GM12878 (cell line): ENCODE data around the gene DNAAF5. TPM values are rescaled to one million over a fixed set of nuclear protein-coding genes. Genes with fewer than 3 reads are reported as not detected.

Experiments used
- ATAC-seq: fragments of 200-7000 bp; cut with Tn5 transposase; 3 replicates; pipeline ENCODE4 v1.9.1; 2020; ENCODE audit warnings: mild to moderate bottlenecking, moderate library complexity
- BruUV-seq: library from RNA; stranded (reverse); fragments of 400-500 nt; replicated peaks from 2 replicates; lab custom pipeline; 2021; lab: Mats Ljungman, UMichigan
- CTCF ChIA-PET: fragments of 300-600 bp; sonication (Branson Sonifier 250); formaldehyde crosslinking; extraction: SDS; loops from one replicate; lab custom pipeline; 2021; ENCODE audit warnings: inconsistent platforms; lab: Yijun Ruan, JAX
- POLR2A ChIA-PET: fragments of 350-600 bp; formaldehyde crosslinking; extraction: SDS; loops from one replicate; lab custom pipeline; 2021; ENCODE audit warnings: inconsistent platforms; lab: Charles Lee
- RAD21 ChIA-PET: fragments of 300-600 bp; sonication (Branson Sonifier 250); formaldehyde crosslinking; loops from one replicate; lab custom pipeline; 2023; ENCODE audit warnings: antibody characterized with exemption; ENCODE audit not compliant: unreplicated experiment; lab: Charles Lee
- SMC1A ChIA-PET: fragments of 300-600 bp; sonication (Branson Sonifier 250); formaldehyde crosslinking; loops from one replicate; lab custom pipeline; 2023; ENCODE audit not compliant: unreplicated experiment, uncharacterized antibody; lab: Charles Lee
- DNase-seq: peaks from one replicate; pipeline ENCODE4 v3.0.0-alpha.2; 2011; ENCODE audit warnings: low read depth, low spot score
- FAIRE-seq: peaks from 3 replicates; lab custom pipeline; 2011; peaks lifted over from hg19 to GRCh38; lab: Jason Lieb, UNC
- H2AFZ ChIP-seq: 2 replicates; pipeline ENCODE4 v1.6.0; 2011; ENCODE audit warnings: low read depth, low read length, control low read depth; ENCODE audit not compliant: control insufficient read depth
- H3K27ac ChIP-seq: 2 replicates; pipeline ENCODE4 v1.5.1; 2011; ENCODE audit warnings: control low read depth; ENCODE audit not compliant: control insufficient read depth, insufficient read depth
- H3K27me3 ChIP-seq, 2 experiments: replicated peaks in 1 of 2; 2 replicates each; pipeline versions ENCODE4 v1.6.0 to v1.6.1; 2011; ENCODE audit warnings: low read length in 1 of 2; ENCODE audit not compliant: control insufficient read depth in 2 of 2, insufficient read depth in 2 of 2
- H3K36me3 ChIP-seq, 2 experiments: 2 replicates each; pipeline ENCODE4 v1.5.1; 2011; ENCODE audit warnings: low read length in 1 of 2; ENCODE audit not compliant: control insufficient read depth in 2 of 2, insufficient read depth in 2 of 2
- H3K4me1 ChIP-seq: 2 replicates; pipeline ENCODE4 v1.6.1; 2011; ENCODE audit warnings: mild to moderate bottlenecking, low read length, moderate library complexity, mixed read lengths; ENCODE audit not compliant: control insufficient read depth, insufficient read depth
- H3K4me2 ChIP-seq: 2 replicates; pipeline ENCODE4 v1.6.0; 2011; ENCODE audit warnings: control low read depth; ENCODE audit not compliant: control insufficient read depth, insufficient read depth
- H3K4me3 ChIP-seq: fragments of 200-600 bp; sonication (generic); 2 replicates; pipeline ENCODE4 v1.5.1; 2016
- H3K79me2 ChIP-seq: 2 replicates; pipeline ENCODE4 v1.6.0; 2011; ENCODE audit warnings: low read length; ENCODE audit not compliant: control insufficient read depth, insufficient read depth
- H3K9ac ChIP-seq: 2 replicates; pipeline ENCODE4 v1.8.0; 2011; ENCODE audit warnings: low read length, control low read depth, mixed read lengths; ENCODE audit not compliant: control insufficient read depth, insufficient read depth
- H3K9me3 ChIP-seq: replicated peaks from 3 replicates; pipeline ENCODE4 v1.5.1; 2011; ENCODE audit warnings: mild to moderate bottlenecking, low read length; ENCODE audit not compliant: control insufficient read depth, insufficient read depth
- H4K20me1 ChIP-seq: 2 replicates; pipeline ENCODE4 v1.6.0; 2011; ENCODE audit not compliant: control insufficient read depth, insufficient read depth
- BHLHE40 ChIP-seq, 2 experiments: fragments of 450-650 bp in 1 of 2; IDR thresholded peaks; 2 replicates each; pipeline ENCODE4 v1.6.1; 2011 to 2017; ENCODE audit warnings: low read depth in 2 of 2, borderline replicate concordance in 1 of 2, improper control_type of control experiment in 1 of 2, low read length in 1 of 2, mild to moderate bottlenecking in 1 of 2
- CHD4 ChIP-seq: fragments of 200-600 bp; sonication (generic); IDR thresholded peaks from 2 replicates; pipeline ENCODE4 v1.6.1; 2016; ENCODE audit warnings: mild to moderate bottlenecking
- HDAC2 ChIP-seq: fragments of 200-600 bp; sonication (generic); IDR thresholded peaks from 2 replicates; pipeline ENCODE4 v1.6.1; 2017
- HDAC6 ChIP-seq: fragments of 200-600 bp; sonication (generic); IDR thresholded peaks from one replicate; pipeline ENCODE4 v1.8.0; 2017; ENCODE audit warnings: antibody characterized with exemption; ENCODE audit not compliant: unreplicated experiment
- LARP7 ChIP-seq: fragments of 450-650 bp; IDR thresholded peaks from 2 replicates; pipeline ENCODE4 v1.6.1; 2017; ENCODE audit warnings: mild to moderate bottlenecking
- MTA2 ChIP-seq: fragments of 450-650 bp; IDR thresholded peaks from 2 replicates; pipeline ENCODE4 v1.6.1; 2016; ENCODE audit warnings: low read depth, mild to moderate bottlenecking, moderate library complexity
- NFYB ChIP-seq: IDR thresholded peaks from 2 replicates; pipeline ENCODE4 v1.6.1; 2011; ENCODE audit warnings: low read depth, mild to moderate bottlenecking, low read length, improper control_type of control experiment, moderate library complexity; ENCODE audit not compliant: insufficient read depth
- POLR2AphosphoS2 ChIP-seq: IDR thresholded peaks from 2 replicates; pipeline ENCODE4 v1.6.1; 2011; ENCODE audit warnings: low read depth, mild to moderate bottlenecking, low read length, improper control_type of control experiment, moderate library complexity
- RAD51 ChIP-seq: fragments of 450-650 bp; IDR thresholded peaks from 2 replicates; pipeline ENCODE4 v1.6.1; 2016; ENCODE audit warnings: moderate library complexity, mild to moderate bottlenecking, inconsistent platforms
- RELA ChIP-seq: fragments of 450-650 bp; IDR thresholded peaks from 2 replicates; pipeline ENCODE4 v1.8.0; 2014; ENCODE audit warnings: borderline replicate concordance; ENCODE audit not compliant: partially characterized antibody
- SMAD1 ChIP-seq: fragments of 450-650 bp; IDR thresholded peaks from 2 replicates; pipeline ENCODE4 v1.6.1; 2018; ENCODE audit warnings: mild to moderate bottlenecking, low read depth; ENCODE audit not compliant: partially characterized antibody
- SRF ChIP-seq, 2 experiments: IDR thresholded peaks; 2 replicates each; pipeline ENCODE4 v1.6.1; 2011; ENCODE audit warnings: low read depth in 2 of 2, low read length in 2 of 2, mild to moderate bottlenecking in 1 of 2, moderate library complexity in 1 of 2
- STAT3 ChIP-seq: IDR thresholded peaks from 2 replicates; pipeline ENCODE4 v1.6.1; 2011; ENCODE audit warnings: low read depth, low read length, improper control_type of control experiment
- SUPT20H ChIP-seq: IDR thresholded peaks from 2 replicates; pipeline ENCODE4 v1.6.1; 2011; ENCODE audit warnings: low read depth, mild to moderate bottlenecking, low read length, moderate library complexity, borderline replicate concordance; ENCODE audit not compliant: control insufficient read depth
- SUZ12 ChIP-seq: fragments of 200-600 bp; sonication (generic); IDR thresholded peaks from one replicate; pipeline ENCODE4 v1.6.1; 2018; ENCODE audit warnings: antibody characterized with exemption, mild to moderate bottlenecking; ENCODE audit not compliant: unreplicated experiment
- WGBS: methylation state at CpG from one replicate; pipeline ENCODE4 v1.1.6; 2016; ENCODE audit warnings: low lambda C conversion rate; ENCODE audit not compliant: insufficient replicate concordance, insufficient coverage; ENCODE audit errors: missing lambda C conversion rate; 5-methylcytosine and 5-hydroxymethylcytosine counted together
- in situ Hi-C: fragments of 300-500 bp; cut with MboI; formaldehyde crosslinking; loops from 9 replicates; pipeline ENCODE4 v1.14.3; 2018; ENCODE audit warnings: mixed read lengths
- intact Hi-C: fragments of 100-400 bp; cut with micrococcal nuclease; formaldehyde crosslinking; loops from one replicate; pipeline ENCODE4 v1.14.2; 2022; ENCODE audit not compliant: unreplicated experiment
- polyA plus RNA-seq, 11 experiments: library from polyadenylated mRNA; depleted of rRNA in 4 of 11; unstranded in 6 of 11; stranded (reverse) in 5 of 11; fragments of >200 nt; fragmentation: Nextera tagmentation in 4 of 11; fragmentation: Illumina TruSeq in 1 of 11; extraction: Ambion mirVana in 4 of 11; extraction: Trizol in 1 of 11; gene quantifications; 1 replicate in 1 of 11; 2 replicates in 10 of 11; pipeline versions ENCODE4 v1.2.1 to v1.2.3, GENCODE V29; 2011 to 2016; ENCODE audit warnings: inconsistent platforms in 2 of 11, missing spikeins in 2 of 11, low read depth in 1 of 11
- total RNA-seq, 4 experiments: library from RNA; depleted of rRNA in 3 of 4; stranded (reverse); fragments of >200 nt in 3 of 4; fragmentation: Illumina TruSeq in 1 of 4; extraction: Trizol in 1 of 4; gene quantifications; 2 replicates each; pipeline versions ENCODE4 v1.2.1 to v1.2.3, GENCODE V29; 2013 to 2021
- TF ChIP-seq, protein P1 (sequence below): fragments of 450-650 bp; formaldehyde crosslinking; IDR thresholded peaks from 2 replicates; pipeline ENCODE4 v1.4.0; 2020; ENCODE audit warnings: mild to moderate bottlenecking, moderate library complexity
- TF ChIP-seq, protein P2 (sequence below): IDR thresholded peaks from 2 replicates; pipeline ENCODE4 v1.6.1; 2011; ENCODE audit warnings: low read depth, mild to moderate bottlenecking, low read length, moderate library complexity, borderline replicate concordance; ENCODE audit errors: extremely low read depth
- TF ChIP-seq, protein P3 (sequence below): fragments of 450-650 bp; formaldehyde crosslinking; IDR thresholded peaks from 2 replicates; pipeline ENCODE4 v1.5.0; 2022; ENCODE audit warnings: mild to moderate bottlenecking, missing genetic modification characterization

DNAAF5 gene
- total and polyA plus RNA-seq, 10 of the 15 experiments (the other 5 are each of a cell fraction or from before 2014, with no cell fraction given) = 1.8 to 38.3 (median 9.2) TPM

DNA sequence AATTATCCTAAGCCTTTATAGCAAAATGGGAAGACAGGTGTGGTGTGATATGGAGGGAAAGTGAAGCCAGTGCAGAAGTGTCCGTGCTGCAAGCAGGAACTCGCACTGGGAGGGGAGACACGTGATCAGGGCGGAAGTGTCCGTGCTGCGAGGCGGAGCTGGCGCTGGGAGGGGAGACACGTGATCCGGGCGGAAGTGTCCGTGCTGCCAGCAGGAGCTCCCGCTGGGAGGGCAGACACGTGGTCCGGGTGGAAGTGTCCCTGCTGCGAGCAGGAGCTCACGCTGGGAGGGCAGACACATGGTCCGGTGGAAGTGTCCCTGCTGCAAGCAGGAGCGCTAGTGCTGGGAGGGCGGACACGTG, 41.1 kb downstream of the DNAAF5 start:
- BruUV-seq = no TSS peak
- intact Hi-C loops (no loop called here), in situ Hi-C loops (no loop called here)
- Histone ChIP-seq H3K4me1 (no peaks in the 10 kb centered on the region), H3K36me3 (peaks cover 9 to 19% of the 10 kb centered on the region in 2 experiments; a peak in 3 of 4 replicates), H3K79me2 (no peaks in the 10 kb centered on the region), H3K9ac (no peak overlapping the region), H3K4me2 (no peak overlapping the region), H3K9me3 (no peaks in the 10 kb centered on the region), H3K27me3 (no peaks in the 10 kb centered on the region), H3K27ac (no peak overlapping the region), H2AFZ (no peak overlapping the region), H4K20me1 (no peaks in the 10 kb centered on the region), H3K4me3 (no peak overlapping the region)
- no peak for TF ChIP-seq NFYB
- no peak for TF ChIP-seq SMAD1
- no peak for TF ChIP-seq BHLHE40 (IDR thresholded peaks at IDR 0.05; ENCODE audit: borderline replicate concordance in 1 of 2, low read depth in 2 of 2, low read length in 1 of 2)
- TF ChIP-seq LARP7 = no peak
- TF ChIP-seq, protein P1, sequence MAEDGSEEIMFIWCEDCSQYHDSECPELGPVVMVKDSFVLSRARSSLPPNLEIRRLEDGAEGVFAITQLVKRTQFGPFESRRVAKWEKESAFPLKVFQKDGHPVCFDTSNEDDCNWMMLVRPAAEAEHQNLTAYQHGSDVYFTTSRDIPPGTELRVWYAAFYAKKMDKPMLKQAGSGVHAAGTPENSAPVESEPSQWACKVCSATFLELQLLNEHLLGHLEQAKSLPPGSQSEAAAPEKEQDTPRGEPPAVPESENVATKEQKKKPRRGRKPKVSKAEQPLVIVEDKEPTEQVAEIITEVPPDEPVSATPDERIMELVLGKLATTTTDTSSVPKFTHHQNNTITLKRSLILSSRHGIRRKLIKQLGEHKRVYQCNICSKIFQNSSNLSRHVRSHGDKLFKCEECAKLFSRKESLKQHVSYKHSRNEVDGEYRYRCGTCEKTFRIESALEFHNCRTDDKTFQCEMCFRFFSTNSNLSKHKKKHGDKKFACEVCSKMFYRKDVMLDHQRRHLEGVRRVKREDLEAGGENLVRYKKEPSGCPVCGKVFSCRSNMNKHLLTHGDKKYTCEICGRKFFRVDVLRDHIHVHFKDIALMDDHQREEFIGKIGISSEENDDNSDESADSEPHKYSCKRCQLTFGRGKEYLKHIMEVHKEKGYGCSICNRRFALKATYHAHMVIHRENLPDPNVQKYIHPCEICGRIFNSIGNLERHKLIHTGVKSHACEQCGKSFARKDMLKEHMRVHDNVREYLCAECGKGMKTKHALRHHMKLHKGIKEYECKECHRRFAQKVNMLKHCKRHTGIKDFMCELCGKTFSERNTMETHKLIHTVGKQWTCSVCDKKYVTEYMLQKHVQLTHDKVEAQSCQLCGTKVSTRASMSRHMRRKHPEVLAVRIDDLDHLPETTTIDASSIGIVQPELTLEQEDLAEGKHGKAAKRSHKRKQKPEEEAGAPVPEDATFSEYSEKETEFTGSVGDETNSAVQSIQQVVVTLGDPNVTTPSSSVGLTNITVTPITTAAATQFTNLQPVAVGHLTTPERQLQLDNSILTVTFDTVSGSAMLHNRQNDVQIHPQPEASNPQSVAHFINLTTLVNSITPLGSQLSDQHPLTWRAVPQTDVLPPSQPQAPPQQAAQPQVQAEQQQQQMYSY (CRISPR knock-in tag) = no peak
- no peak for TF ChIP-seq RAD51
- no peak for TF ChIP-seq STAT3
- no peak for TF ChIP-seq HDAC6
- no peak for TF ChIP-seq SRF (IDR thresholded peaks at IDR 0.05; ENCODE audit: low read depth in 2 of 2, low read length in 2 of 2)
- TF ChIP-seq POLR2AphosphoS2 = no peak
- no peak for TF ChIP-seq MTA2
- TF ChIP-seq HDAC2 = no peak
- TF ChIP-seq RELA = no peak
- no peak for TF ChIP-seq SUPT20H
- TF ChIP-seq, protein P2, sequence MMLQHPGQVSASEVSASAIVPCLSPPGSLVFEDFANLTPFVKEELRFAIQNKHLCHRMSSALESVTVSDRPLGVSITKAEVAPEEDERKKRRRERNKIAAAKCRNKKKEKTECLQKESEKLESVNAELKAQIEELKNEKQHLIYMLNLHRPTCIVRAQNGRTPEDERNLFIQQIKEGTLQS = no peak
- no peak for TF ChIP-seq CHD4
- no peak for TF ChIP-seq SUZ12
- TF ChIP-seq, protein P3, sequence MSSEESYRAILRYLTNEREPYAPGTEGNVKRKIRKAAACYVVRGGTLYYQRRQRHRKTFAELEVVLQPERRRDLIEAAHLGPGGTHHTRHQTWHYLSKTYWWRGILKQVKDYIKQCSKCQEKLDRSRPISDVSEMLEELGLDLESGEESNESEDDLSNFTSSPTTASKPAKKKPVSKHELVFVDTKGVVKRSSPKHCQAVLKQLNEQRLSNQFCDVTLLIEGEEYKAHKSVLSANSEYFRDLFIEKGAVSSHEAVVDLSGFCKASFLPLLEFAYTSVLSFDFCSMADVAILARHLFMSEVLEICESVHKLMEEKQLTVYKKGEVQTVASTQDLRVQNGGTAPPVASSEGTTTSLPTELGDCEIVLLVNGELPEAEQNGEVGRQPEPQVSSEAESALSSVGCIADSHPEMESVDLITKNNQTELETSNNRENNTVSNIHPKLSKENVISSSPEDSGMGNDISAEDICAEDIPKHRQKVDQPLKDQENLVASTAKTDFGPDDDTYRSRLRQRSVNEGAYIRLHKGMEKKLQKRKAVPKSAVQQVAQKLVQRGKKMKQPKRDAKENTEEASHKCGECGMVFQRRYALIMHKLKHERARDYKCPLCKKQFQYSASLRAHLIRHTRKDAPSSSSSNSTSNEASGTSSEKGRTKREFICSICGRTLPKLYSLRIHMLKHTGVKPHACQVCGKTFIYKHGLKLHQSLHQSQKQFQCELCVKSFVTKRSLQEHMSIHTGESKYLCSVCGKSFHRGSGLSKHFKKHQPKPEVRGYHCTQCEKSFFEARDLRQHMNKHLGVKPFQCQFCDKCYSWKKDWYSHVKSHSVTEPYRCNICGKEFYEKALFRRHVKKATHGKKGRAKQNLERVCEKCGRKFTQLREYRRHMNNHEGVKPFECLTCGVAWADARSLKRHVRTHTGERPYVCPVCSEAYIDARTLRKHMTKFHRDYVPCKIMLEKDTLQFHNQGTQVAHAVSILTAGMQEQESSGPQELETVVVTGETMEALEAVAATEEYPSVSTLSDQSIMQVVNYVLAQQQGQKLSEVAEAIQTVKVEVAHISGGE (CRISPR knock-in tag) = no peak
- CTCF ChIA-PET = no interaction called here
- DNase-seq (no peak), ATAC-seq (no peak), FAIRE-seq (no peak)
- POLR2A ChIA-PET = interaction anchor here (0.7 kb wide), 1 partner anchor 1229 kb away, joined by 7 read pairs; no protein-coding TSS in a partner anchor
- 90% methylated on average over 21 of the region's 21 CpGs for WGBS
- RAD21 ChIA-PET = interaction anchor here (0.7 kb wide), 1 partner anchor 106 kb away, joined by 3 read pairs; no protein-coding TSS in a partner anchor
- SMC1A ChIA-PET = no interaction called here
